SU-DHL-6 (cell line): ENCODE measurements around the gene HOMEZ.
"Not testable (repeated sequence)": the region's sequence is repeated elsewhere in the genome, so short reads cannot be mapped to it uniquely, and the experiment has no call there.

Experiments
- H2AFZ ChIP-seq: fragments of 200-600 bp; sonication (generic); 2 replicates; pipeline ENCODE4 v1.6.1; 2014; ENCODE audit warnings: low read depth, mild to moderate bottlenecking, moderate library complexity, mixed read lengths, antibody characterized with exemption, low read length; ENCODE audit not compliant: severe bottlenecking
- H3F3A ChIP-seq: fragments of 200-600 bp; shearing (Covaris generic); 2 replicates; pipeline ENCODE4 v1.6.0; 2016; ENCODE audit warnings: antibody characterized with exemption, mild to moderate bottlenecking; ENCODE audit not compliant: insufficient read depth
- H3K27ac ChIP-seq: fragments of 200-600 bp; sonication (generic); 2 replicates; pipeline ENCODE4 v1.5.1; 2016; ENCODE audit warnings: low read depth, mild to moderate bottlenecking, low read length, moderate library complexity, mixed read lengths
- H3K27me3 ChIP-seq: fragments of 200-600 bp; sonication (generic), shearing (Covaris generic); 2 replicates; pipeline ENCODE4 v1.6.0; 2014; ENCODE audit warnings: mild to moderate bottlenecking, low read length
- H3K36me3 ChIP-seq: fragments of 200-600 bp; sonication (generic); 2 replicates; pipeline ENCODE4 v1.6.1; 2014; ENCODE audit warnings: mild to moderate bottlenecking, low read length, mixed read lengths
- H3K4me2 ChIP-seq: fragments of 300-600, 200-600 bp; shearing (Covaris generic), sonication (generic); 2 replicates; pipeline ENCODE4 v1.6.0; 2014; ENCODE audit warnings: low read length, low read depth, mild to moderate bottlenecking; ENCODE audit not compliant: poor library complexity, severe bottlenecking
- H3K4me3 ChIP-seq: fragments of 200-600 bp; sonication (generic); 2 replicates; pipeline ENCODE4 v1.5.1; 2014; ENCODE audit warnings: antibody characterized with exemption, low read length, mild to moderate bottlenecking, mixed read lengths; ENCODE audit not compliant: insufficient read depth, poor library complexity, severe bottlenecking
- H3K79me2 ChIP-seq: fragments of 200-600 bp; sonication (generic); 2 replicates; pipeline ENCODE4 v1.6.1; 2014; ENCODE audit warnings: mild to moderate bottlenecking, low read length, moderate library complexity; ENCODE audit not compliant: insufficient read depth
- H3K9ac ChIP-seq: fragments of 200-600 bp; sonication (generic); 2 replicates; pipeline ENCODE4 v1.7.0; 2014; ENCODE audit warnings: mild to moderate bottlenecking, low read length
- H3K9me2 ChIP-seq: fragments of 200-600 bp; sonication (generic); replicated peaks from 2 replicates; pipeline ENCODE4 v1.6.1; 2014; ENCODE audit warnings: low read length; ENCODE audit not compliant: insufficient read depth
- H3K9me3 ChIP-seq: fragments of 200-600 bp; sonication (generic); 2 replicates; pipeline ENCODE4 v1.6.1; 2014; ENCODE audit warnings: low read length, mixed read lengths; ENCODE audit not compliant: insufficient read depth
- H4K20me1 ChIP-seq: fragments of 200-600 bp; sonication (generic); 2 replicates; pipeline ENCODE4 v1.6.1; 2014; ENCODE audit warnings: low read depth, mild to moderate bottlenecking, antibody characterized with exemption, low read length, moderate library complexity, mixed read lengths
- CTCF ChIP-seq: fragments of 200-600 bp; sonication (generic); IDR thresholded peaks from one replicate; pipeline ENCODE4 v1.5.1; 2017; ENCODE audit warnings: antibody characterized with exemption, mild to moderate bottlenecking, low read length, moderate library complexity; ENCODE audit not compliant: insufficient read depth, poor library complexity, severe bottlenecking
- EZH2phosphoT487 ChIP-seq: fragments of 200-600 bp; sonication (generic), shearing (Covaris generic); conservative IDR thresholded peaks from 2 replicates; pipeline ENCODE4 v1.6.1; 2018; ENCODE audit warnings: mild to moderate bottlenecking, antibody characterized with exemption, low read length, moderate library complexity, mixed read lengths

Gene HOMEZ

GRCh38 chr14:23227566-23227965 is 58.4 kb downstream of the HOMEZ start:
- no peak overlapping the region for H3K4me3 ChIP-seq
- H3K9me2 ChIP-seq = no peaks in the 10 kb centered on the region
- no peak overlapping the region for H3K27ac ChIP-seq
- no peak overlapping the region for H3K4me2 ChIP-seq
- TF ChIP-seq EZH2phosphoT487 (no peak), CTCF (no peak)
- H3F3A ChIP-seq = no peaks in the 10 kb centered on the region
- H3K9me3 ChIP-seq = no peaks in the 10 kb centered on the region
- no peaks in the 10 kb centered on the region for H3K79me2 ChIP-seq
- H4K20me1 ChIP-seq = no peaks in the 10 kb centered on the region
- H3K36me3 ChIP-seq = no peaks in the 10 kb centered on the region
- no peak overlapping the region for H3K9ac ChIP-seq
- no peaks in the 10 kb centered on the region for H3K27me3 ChIP-seq
- H2AFZ ChIP-seq = no peak overlapping the region

DNA sequence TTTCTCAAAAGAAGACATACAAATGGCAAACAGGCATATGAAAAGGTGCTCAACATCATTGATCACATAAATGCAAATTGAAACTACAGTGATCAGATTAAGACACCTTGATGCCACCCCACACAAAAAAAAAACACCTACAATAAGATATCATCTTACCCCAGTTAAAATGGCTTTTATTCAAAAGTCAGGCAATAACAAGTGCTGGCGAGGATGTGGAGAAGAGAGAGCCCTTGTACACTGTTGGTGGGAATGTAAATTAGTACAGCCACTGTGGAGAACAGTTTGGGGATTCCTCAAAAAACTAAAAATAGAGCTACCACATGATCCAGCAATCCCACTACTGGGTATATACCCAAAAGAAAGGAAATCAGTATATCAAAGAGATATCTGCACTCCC is 61.0 kb downstream of the HOMEZ start:
- H2AFZ ChIP-seq, H3F3A ChIP-seq, H3K79me2 ChIP-seq, H3K27ac ChIP-seq, H3K4me3 ChIP-seq, H3K9me3 ChIP-seq, H3K36me3 ChIP-seq, H4K20me1 ChIP-seq, H3K9ac ChIP-seq, H3K27me3 ChIP-seq, H3K9me2 ChIP-seq, H3K4me2 ChIP-seq: not testable (repeated sequence)
